IPS-18c (cell line): ENCODE results near the gene NMBR.
"Not testable (repeated sequence)": the region's sequence is repeated elsewhere in the genome, so short reads cannot be mapped to it uniquely, and the experiment has no call there.

Experiments used
- H3K4me3 ChIP-seq: 2 replicates; pipeline ENCODE4 v1.7.0; 2013; ENCODE audit warnings: low read depth, mild to moderate bottlenecking, low read length, moderate library complexity; ENCODE audit not compliant: insufficient read depth
- H3K9me3 ChIP-seq: one replicate; pipeline ENCODE4 v1.6.1; 2013; ENCODE audit warnings: mild to moderate bottlenecking, low read length, moderate library complexity; ENCODE audit not compliant: control insufficient read depth, insufficient read depth

The NMBR gene

GRCh38 chr6:142165227-142165626 is 18.3 kb upstream of the NMBR start:
- H3K9me3 ChIP-seq: no peaks in the 10 kb centered on the region
- no peak overlapping the region for H3K4me3 ChIP-seq

GRCh38 chr6:142162780-142163179 is 15.9 kb upstream of the NMBR start:
- H3K4me3 ChIP-seq: no peak overlapping the region
- H3K9me3 ChIP-seq: no peaks in the 10 kb centered on the region

GRCh38 chr6:142156758-142157068 is 9.8 kb upstream of the NMBR start:
- H3K4me3 ChIP-seq, H3K9me3 ChIP-seq: not testable (repeated sequence)

- no peaks in the 10 kb centered on the region for H3K9me3 ChIP-seq
- H3K4me3 ChIP-seq: no peak overlapping the region
Observed at GRCh38 chr6:142155895-142156757, 9.2 kb upstream of the NMBR start.

- H3K4me3 ChIP-seq: no peak overlapping the region
Observed at GRCh38 chr6:142155091-142155490, 8.2 kb upstream of the NMBR start.

DNA sequence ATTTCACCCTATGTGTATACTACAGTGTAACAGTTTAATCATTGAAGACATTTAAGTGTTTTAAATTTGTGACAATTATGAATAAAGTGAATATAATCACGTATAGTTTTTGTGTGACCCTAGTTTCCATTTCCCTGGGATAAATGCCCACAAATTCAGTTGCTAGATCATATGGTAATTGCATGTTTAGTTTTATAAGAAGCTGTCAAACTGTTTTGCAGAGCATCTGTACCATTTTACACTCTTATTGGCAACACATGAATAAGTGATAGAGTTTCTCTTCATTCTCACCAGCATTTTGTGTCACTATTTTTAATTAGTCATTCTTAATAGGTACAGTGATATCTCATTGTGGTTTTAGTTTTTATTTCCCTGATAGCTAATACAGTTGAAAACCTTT is 7.4 kb upstream of the NMBR start:
- Histone ChIP-seq H3K9me3 (no peaks in the 10 kb centered on the region), H3K4me3 (no peak overlapping the region)

More at GRCh38 chr6:142155091-142155490, 8.2 kb upstream of the NMBR start:
- no peaks in the 10 kb centered on the region for H3K9me3 ChIP-seq

GRCh38 chr6:142153196-142153595 is 6.3 kb upstream of the NMBR start:
- no peak overlapping the region for H3K4me3 ChIP-seq
- no peaks in the 10 kb centered on the region for H3K9me3 ChIP-seq

DNA sequence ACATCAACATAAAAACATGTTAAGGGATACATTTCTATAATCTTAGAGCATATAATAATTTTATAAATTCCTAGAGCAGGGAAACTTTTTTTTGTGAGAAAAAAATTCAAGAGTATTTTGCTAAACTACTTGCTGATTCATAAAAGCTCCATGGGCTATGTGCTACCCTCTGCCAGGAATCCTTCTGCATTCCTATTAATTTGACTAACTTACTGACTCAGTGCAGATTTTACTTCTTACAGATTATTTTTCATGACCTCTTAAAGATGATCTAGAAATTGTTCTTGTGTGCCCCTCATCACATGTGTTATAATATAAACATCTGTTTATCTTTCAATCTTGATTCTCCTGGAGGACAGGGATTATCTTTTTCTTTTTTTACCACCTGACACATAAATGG is 5.8 kb upstream of the NMBR start:
- Histone ChIP-seq H3K4me3 (no peak overlapping the region), H3K9me3 (no peaks in the 10 kb centered on the region)

DNA sequence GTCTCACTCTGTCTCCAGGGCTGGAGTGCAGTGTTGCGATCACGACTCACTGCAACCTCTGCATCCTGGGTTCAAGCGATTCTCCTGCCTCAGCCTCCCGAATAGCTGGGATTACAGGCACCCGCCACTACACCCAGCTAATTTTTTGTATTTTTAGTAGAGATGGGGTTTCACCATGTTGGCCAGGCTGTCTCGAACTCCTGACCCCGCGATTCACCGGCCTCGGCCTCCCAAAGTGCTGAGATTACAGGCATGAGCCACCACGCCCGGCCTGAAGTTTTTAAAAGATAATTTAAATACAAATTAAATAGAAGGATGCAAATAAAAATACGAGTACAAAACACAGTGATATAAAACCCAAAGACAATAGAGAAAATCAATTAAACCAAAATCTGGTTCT is 5.4 kb downstream of the NMBR start:
- H3K4me3 ChIP-seq: not testable (repeated sequence)

GRCh38 chr6:142138876-142139275 is 8.0 kb downstream of the NMBR start:
- Histone ChIP-seq H3K4me3 (no peak overlapping the region), H3K9me3 (no peaks in the 10 kb centered on the region)

More for the DNA sequence above, 5.4 kb downstream of the NMBR start:
- not testable (repeated sequence) for H3K9me3 ChIP-seq

GRCh38 chr6:142132625-142133024 is 14.3 kb downstream of the NMBR start, which contains the start of gene GJE1:
TSS of gene GJE1 (plus strand) at chr6:142132925. CDS start at chr6:142133159, 234 bp downstream.
- H3K9me3 ChIP-seq: no peaks in the 10 kb centered on the region

DNA sequence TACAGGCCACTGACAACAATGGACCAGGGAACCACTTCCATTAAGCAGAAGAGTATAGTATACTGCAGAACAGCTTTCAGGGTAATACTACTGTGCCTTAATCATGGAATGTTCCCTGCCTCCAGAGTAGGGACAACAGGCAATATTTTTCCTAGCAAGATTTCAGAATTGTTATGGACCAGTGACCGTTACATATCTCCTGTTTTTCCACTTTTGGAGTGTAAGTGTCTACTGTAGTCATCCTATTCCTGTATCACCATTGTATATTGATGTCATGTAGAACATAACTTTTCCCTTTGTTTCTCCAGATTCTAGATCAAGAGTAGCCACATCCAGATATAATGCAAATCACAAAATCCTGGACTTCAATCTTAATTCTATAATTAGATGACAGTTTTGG is 16.1 kb downstream of the NMBR start:
- Histone ChIP-seq H3K4me3 (no peak overlapping the region), H3K9me3 (no peaks in the 10 kb centered on the region)

More at GRCh38 chr6:142132625-142133024, 14.3 kb downstream of the NMBR start, which contains the start of gene GJE1:
- H3K4me3 ChIP-seq: no peak within 1 kb of the TSS

- Histone ChIP-seq H3K4me3 (no peak overlapping the region), H3K9me3 (no peaks in the 10 kb centered on the region)
Observed at GRCh38 chr6:142121342-142121741, 25.6 kb downstream of the NMBR start.

- Histone ChIP-seq H3K4me3 (no peak overlapping the region), H3K9me3 (no peaks in the 10 kb centered on the region)
Observed at GRCh38 chr6:142118925-142119324, 28.0 kb downstream of the NMBR start.

- Histone ChIP-seq H3K4me3 (no peak overlapping the region), H3K9me3 (no peaks in the 10 kb centered on the region)
Observed at GRCh38 chr6:142118328-142118727, 28.6 kb downstream of the NMBR start.

DNA sequence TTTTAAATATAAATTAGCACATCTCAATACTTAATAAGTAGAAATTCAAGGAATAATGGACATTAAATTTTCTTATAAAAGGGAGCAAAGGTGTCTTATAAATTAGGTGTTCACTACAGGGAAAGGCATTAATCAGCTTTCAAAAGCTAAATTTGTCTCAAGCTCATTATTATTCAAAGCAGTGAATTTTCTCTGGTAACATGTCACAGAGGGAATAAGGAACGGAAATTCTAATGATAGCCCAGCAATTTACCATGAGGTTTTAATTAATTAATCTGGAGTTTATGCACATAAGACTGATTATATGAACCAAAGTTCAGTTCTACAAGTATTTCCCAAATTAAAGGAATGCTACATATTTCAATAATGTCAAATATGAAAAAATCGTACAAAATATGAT is 29.6 kb downstream of the NMBR start:
- Histone ChIP-seq H3K4me3 (no peak overlapping the region), H3K9me3 (no peaks in the 10 kb centered on the region)

- Histone ChIP-seq H3K4me3 (no peak overlapping the region), H3K9me3 (no peaks in the 10 kb centered on the region)
Observed at GRCh38 chr6:142112451-142113061, 34.4 kb downstream of the NMBR start.

DNA sequence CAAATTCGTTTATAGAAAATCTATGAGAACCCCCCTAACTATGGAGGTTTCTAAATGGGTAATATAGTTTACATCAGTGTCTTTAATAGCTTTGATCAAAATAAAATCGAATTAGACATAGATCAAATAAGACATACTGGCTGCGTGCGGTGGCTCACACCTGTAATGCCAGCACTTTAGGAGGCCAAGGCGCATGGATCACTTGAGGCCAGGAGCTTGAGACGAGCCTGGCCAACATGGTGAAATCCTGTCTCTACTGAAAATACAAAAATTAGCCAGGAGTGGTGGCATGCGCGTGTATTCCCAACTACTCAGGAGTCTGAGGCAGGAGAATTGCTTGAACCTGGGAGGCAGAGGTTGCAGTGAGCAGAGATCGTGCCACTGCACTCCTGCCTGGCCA is 36.1 kb downstream of the NMBR start:
- not testable (repeated sequence) for H3K9me3 ChIP-seq, H3K4me3 ChIP-seq
